ENCODE data around the gene TRAPPC3. TPM values are rescaled to one million over a fixed set of nuclear protein-coding genes. Genes with fewer than 3 reads are reported as not detected.

The TRAPPC3 gene
- total RNA-seq, 1 experiment from 2014 or later, result 119 TPM

- Histone ChIP-seq H3K27me3 (ENCODE audit: low read length) (no peaks in the 10 kb centered on the region), H3K4me2 (ENCODE audit: low read length) (no peak overlapping the region), H3K4me3 (ENCODE audit: low read length) (no peak overlapping the region), H3K36me3 (ENCODE audit: low read depth, low read length) (no peaks in the 10 kb centered on the region), H3K9me3 (ENCODE audit: low read length) (no peaks in the 10 kb centered on the region), H2AFZ (ENCODE audit: low read length) (no peak overlapping the region), H4K20me1 (ENCODE audit: low read length) (no peaks in the 10 kb centered on the region), H3K79me2 (ENCODE audit: low read length) (no peaks in the 10 kb centered on the region), H3F3A (ENCODE audit: low read length, unreplicated experiment) (no peaks in the 10 kb centered on the region), H3K4me1 (ENCODE audit: insufficient read depth, low read length) (no peaks in the 10 kb centered on the region), H3K9me2 (replicated peaks; ENCODE audit: low read length) (no peaks in the 10 kb centered on the region), H3K27ac (ENCODE audit: low read length) (no peak overlapping the region), H3K9ac (ENCODE audit: low read length) (no peak overlapping the region)
- BruUV-seq (replicated peaks), result no TSS peak
- DNase-seq, result no peak
- TF ChIP-seq CTCF (conservative IDR thresholded peaks at IDR 0.05; ENCODE audit: low read depth, low read length), result no peak
- TF ChIP-seq EZH2phosphoT487 (IDR thresholded peaks at IDR 0.05; ENCODE audit: borderline replicate concordance, low read length), result no peak
- no peak for TF ChIP-seq EZH2 (IDR thresholded peaks at IDR 0.05; ENCODE audit: low read length, unreplicated experiment)
- no peak for ATAC-seq
- intact Hi-C loops (cut with micrococcal nuclease), result no loop called here
- POLR2A ChIA-PET (ENCODE audit: unreplicated experiment), result no interaction called here
- CTCF ChIA-PET, result no interaction called here
Observed at GRCh38 chr1:36115200-36115669, 34.1 kb downstream of the TRAPPC3 start.

- Histone ChIP-seq H3K4me2 (ENCODE audit: low read length) (no peak overlapping the region), H2AFZ (ENCODE audit: low read length) (no peak overlapping the region), H3K9me3 (ENCODE audit: low read length) (no peaks in the 10 kb centered on the region), H3K27me3 (ENCODE audit: low read length) (no peaks in the 10 kb centered on the region), H3K4me3 (ENCODE audit: low read length) (no peak overlapping the region), H3F3A (ENCODE audit: low read length, unreplicated experiment) (no peaks in the 10 kb centered on the region), H3K36me3 (ENCODE audit: low read depth, low read length) (no peaks in the 10 kb centered on the region), H3K79me2 (ENCODE audit: low read length) (no peaks in the 10 kb centered on the region), H3K27ac (ENCODE audit: low read length) (no peak overlapping the region), H3K9me2 (replicated peaks; ENCODE audit: low read length) (no peaks in the 10 kb centered on the region), H4K20me1 (ENCODE audit: low read length) (no peaks in the 10 kb centered on the region), H3K4me1 (ENCODE audit: insufficient read depth, low read length) (peaks cover 2% of the 10 kb centered on the region), H3K9ac (ENCODE audit: low read length) (no peak overlapping the region)
- DNase-seq, result no peak
- BruUV-seq (replicated peaks), result no TSS peak
- CTCF ChIA-PET, result no interaction called here
- TF ChIP-seq CTCF (conservative IDR thresholded peaks at IDR 0.05; ENCODE audit: low read depth, low read length), result no peak
- no peak for TF ChIP-seq EZH2phosphoT487 (IDR thresholded peaks at IDR 0.05; ENCODE audit: borderline replicate concordance, low read length)
- TF ChIP-seq EZH2 (IDR thresholded peaks at IDR 0.05; ENCODE audit: low read length, unreplicated experiment), result no peak
- ATAC-seq, result no peak
- intact Hi-C loops (cut with micrococcal nuclease), result no loop called here
- POLR2A ChIA-PET (ENCODE audit: unreplicated experiment), result no interaction called here
Observed at GRCh38 chr1:36114371-36114770, 34.9 kb downstream of the TRAPPC3 start.

- Histone ChIP-seq H3K4me1 (ENCODE audit: insufficient read depth, low read length) (peaks cover 14% of the 10 kb centered on the region), H3F3A (ENCODE audit: low read length, unreplicated experiment) (no peaks in the 10 kb centered on the region), H3K79me2 (ENCODE audit: low read length) (no peaks in the 10 kb centered on the region), H3K4me3 (ENCODE audit: low read length) (no peak overlapping the region), H4K20me1 (ENCODE audit: low read length) (no peaks in the 10 kb centered on the region), H3K9ac (ENCODE audit: low read length) (no peak overlapping the region), H2AFZ (ENCODE audit: low read length) (no peak overlapping the region), H3K27me3 (ENCODE audit: low read length) (no peaks in the 10 kb centered on the region), H3K27ac (ENCODE audit: low read length) (no peak overlapping the region), H3K36me3 (ENCODE audit: low read depth, low read length) (no peaks in the 10 kb centered on the region), H3K9me3 (ENCODE audit: low read length) (no peaks in the 10 kb centered on the region), H3K9me2 (replicated peaks; ENCODE audit: low read length) (no peaks in the 10 kb centered on the region), H3K4me2 (ENCODE audit: low read length) (no peak overlapping the region)
- intact Hi-C loops (cut with micrococcal nuclease), result no loop called here
- no peak for TF ChIP-seq EZH2 (IDR thresholded peaks at IDR 0.05; ENCODE audit: low read length, unreplicated experiment)
- no peak for TF ChIP-seq CTCF (conservative IDR thresholded peaks at IDR 0.05; ENCODE audit: low read depth, low read length)
- TF ChIP-seq EZH2phosphoT487 (IDR thresholded peaks at IDR 0.05; ENCODE audit: borderline replicate concordance, low read length), result no peak
- no peak for DNase-seq
- no peak for ATAC-seq
- no TSS peak for BruUV-seq (replicated peaks)
- ChIA-PET POLR2A (ENCODE audit: unreplicated experiment) (no interaction called here), CTCF (no interaction called here)
Observed at GRCh38 chr1:36112823-36113222, 36.5 kb downstream of the TRAPPC3 start.
